HG03442 (cell line): Measurements from ENCODE around the gene RTKN.

ENCODE experiments used
- ATAC-seq: cut with Tn5 transposase; IDR thresholded peaks from one replicate; pipeline ENCODE4 v1.9.1; 2021; ENCODE audit warnings: mild to moderate bottlenecking, moderate library complexity; ENCODE audit not compliant: unreplicated experiment

Gene RTKN

GRCh38 chr2:74440378-74441169 lies 1.2 kb downstream of the RTKN start:
- peak; percentile 76 for ATAC-seq

GRCh38 chr2:74439803-74440377 lies 1.8 kb downstream of the RTKN start:
- ATAC-seq: no peak

GRCh38 chr2:74439373-74439772 lies 2.4 kb downstream of the RTKN start:
- no peak for ATAC-seq

- ATAC-seq: no peak
These were observed 3.5 kb downstream of the RTKN start for GRCh38 chr2:74438248-74438647.

- ATAC-seq: no peak
These were observed 4.7 kb downstream of the RTKN start for GRCh38 chr2:74436848-74437695.

- ATAC-seq: no peak
These were observed 5.5 kb downstream of the RTKN start for GRCh38 chr2:74436111-74436805.

GRCh38 chr2:74430502-74430901 lies 11.2 kb downstream of the RTKN start:
- no peak for ATAC-seq

GRCh38 chr2:74429487-74430451 lies 12.0 kb downstream of the RTKN start:
- ATAC-seq: no peak

- ATAC-seq: no peak
These were observed 13.1 kb downstream of the RTKN start for GRCh38 chr2:74428675-74429074.

GRCh38 chr2:74427551-74427950 lies 14.2 kb downstream of the RTKN start:
- ATAC-seq: no peak

GRCh38 chr2:74426181-74426758 lies 15.5 kb downstream of the RTKN start:
- no peak for ATAC-seq

- no peak for ATAC-seq
These were observed 16.2 kb downstream of the RTKN start for GRCh38 chr2:74425523-74425922.

- no peak for ATAC-seq
These were observed 16.7 kb downstream of the RTKN start for GRCh38 chr2:74424995-74425406.

GRCh38 chr2:74424139-74424992 lies 17.4 kb downstream of the RTKN start:
- ATAC-seq: no peak

- no peak for ATAC-seq
These were observed 18.3 kb downstream of the RTKN start for GRCh38 chr2:74423231-74424095.

- ATAC-seq: peak; percentile 92
These were observed 20.4 kb downstream of the RTKN start, which contains the start of the genes C2orf81 and WDR54 for GRCh38 chr2:74421221-74421870. TSS of gene C2orf81 (minus strand) at chr2:74421619. CDS start at chr2:74421560, 59 bp downstream. TSS of gene WDR54 (plus strand) at chr2:74421730. CDS start at chr2:74422154, 424 bp downstream.
